NCI-H2107 treated with DMSO at 0.1 percent for 48 hours (cell line): Measurements from ENCODE around the gene CPNE4.

ENCODE experiments used
- DNase-seq: peaks from one replicate; lab custom pipeline; 2025; ENCODE audit not compliant: unreplicated experiment; lab: John Stamatoyannopoulos, UW

CPNE4 gene

DNA sequence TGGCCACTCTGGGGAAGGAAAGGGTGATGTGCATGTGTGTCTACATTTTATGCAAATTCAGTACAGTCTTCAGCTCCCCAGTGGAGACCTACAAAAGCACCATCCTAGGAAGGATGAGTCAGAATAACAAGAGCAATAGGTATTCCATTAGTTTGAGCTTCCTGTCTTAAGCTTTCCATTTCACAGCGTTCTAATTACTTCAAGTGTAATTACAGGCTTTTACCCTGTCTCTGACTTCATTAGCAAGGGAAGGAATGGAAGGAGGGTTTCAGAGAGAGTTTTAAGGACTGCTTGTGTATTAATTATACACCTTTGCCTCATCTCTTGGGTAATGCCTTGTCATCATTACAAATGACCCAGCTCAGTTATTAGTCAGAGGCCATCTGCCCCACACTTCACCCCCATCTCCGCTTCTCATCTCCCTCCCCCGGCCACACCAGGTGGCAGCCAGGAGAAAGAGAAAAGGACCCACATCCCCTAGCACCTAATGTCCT lies 329.2 kb downstream of the CPNE4 start:
- no peak for DNase-seq

DNA sequence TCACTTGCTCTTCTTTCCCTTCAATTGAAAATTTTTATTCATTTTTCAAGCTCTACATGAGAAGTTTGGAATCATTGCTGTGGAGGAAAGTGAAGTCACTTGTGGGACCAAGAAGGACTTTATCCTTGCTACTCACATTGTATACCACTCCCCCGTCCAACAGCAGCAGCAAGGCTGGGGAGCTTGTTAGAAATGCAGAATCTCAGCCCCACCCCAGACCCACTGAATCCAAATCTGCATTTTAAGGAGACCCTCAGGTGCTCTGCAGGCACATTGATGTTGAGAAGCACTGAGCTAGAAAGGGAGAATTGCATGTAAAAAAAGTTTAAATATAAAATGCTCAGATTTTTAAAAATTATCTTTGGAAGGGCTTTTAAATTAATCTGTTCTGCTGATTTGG lies 329.7 kb downstream of the CPNE4 start:
- DNase-seq = no peak

DNA sequence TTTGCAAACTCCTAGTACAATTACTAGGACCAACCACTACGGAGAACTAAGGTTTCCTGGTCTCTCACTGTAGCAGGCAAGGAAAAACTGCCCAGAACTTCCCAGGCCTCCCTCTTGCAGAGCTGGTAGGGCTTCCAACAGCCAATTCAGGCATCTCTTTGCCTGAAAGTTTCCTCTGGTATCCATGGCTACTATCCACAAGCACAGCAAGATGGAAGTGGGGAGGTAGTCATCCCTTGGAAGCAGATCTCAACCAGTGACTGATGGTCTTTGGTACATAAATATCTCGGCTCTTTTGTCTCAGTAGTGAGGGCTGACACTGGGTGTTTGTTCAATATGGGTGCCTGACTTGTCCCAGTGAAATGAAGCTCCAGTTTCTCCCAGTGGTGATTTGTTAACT lies 330.7 kb downstream of the CPNE4 start:
- no peak for DNase-seq

DNA sequence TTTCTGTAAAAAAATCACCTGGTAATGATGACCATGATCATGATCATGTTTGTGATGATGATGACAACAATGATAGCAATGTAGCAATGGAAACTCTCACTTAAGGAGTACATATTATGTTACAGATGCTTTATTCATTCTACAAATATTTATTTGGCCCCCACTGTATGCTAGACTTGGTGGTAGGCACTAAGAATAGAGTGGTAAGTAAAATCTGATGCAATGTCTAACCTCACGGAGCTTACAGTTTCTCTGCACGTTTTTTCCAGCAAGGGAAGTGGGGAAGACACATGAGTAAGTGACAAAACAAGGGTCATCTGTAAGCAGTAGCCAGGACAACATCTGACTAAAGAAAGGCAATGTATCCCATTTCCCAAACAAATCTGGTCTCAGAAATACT lies 332.7 kb downstream of the CPNE4 start:
- no peak for DNase-seq

DNA sequence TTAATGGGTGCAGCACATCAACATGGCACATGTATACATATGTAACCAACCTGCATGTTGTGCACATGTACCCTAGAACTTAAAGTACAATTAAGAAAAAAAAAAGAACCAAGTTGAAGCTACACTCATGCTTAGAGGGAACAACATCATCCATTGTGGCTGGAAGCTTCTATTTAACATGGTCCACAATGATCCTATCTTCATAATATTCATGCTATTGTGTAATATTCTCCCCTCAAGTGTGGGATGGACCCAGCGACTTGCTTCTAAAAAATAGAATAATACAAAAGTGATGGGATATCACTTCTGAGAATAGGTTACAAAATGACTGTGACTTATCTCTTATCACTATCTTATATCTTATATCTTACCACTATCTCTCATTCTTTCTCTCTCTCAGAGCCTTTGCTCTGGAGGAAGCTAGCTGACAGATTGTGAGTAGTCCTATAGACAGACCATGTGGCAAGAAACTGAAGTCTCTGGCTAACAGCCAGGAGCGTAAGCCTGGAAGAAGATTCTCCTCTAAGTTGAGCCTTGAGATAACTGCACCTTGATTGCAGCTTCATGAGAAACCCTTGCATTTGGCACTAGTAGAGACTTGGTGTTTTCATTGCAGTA lies 333.6 kb downstream of the CPNE4 start:
- no peak for DNase-seq

DNA sequence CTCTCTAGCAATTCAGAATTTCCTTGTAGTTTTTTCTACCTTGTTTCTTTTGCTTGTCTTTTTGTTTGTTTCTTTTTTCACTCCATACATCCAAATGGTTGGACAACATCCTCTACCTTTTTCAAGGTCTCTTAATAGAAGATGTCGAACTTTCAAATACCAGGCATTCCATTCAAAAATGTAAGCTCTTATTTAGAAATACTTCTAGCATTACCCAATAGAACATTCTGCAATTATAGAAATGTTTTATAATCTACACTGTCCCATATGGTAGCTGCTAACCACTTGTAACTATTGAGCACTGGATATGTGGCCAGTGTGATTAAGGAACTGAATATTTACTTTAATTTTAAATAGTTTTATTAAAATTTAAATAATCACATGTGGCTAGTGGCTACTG lies 335.8 kb downstream of the CPNE4 start:
- DNase-seq = no peak

DNA sequence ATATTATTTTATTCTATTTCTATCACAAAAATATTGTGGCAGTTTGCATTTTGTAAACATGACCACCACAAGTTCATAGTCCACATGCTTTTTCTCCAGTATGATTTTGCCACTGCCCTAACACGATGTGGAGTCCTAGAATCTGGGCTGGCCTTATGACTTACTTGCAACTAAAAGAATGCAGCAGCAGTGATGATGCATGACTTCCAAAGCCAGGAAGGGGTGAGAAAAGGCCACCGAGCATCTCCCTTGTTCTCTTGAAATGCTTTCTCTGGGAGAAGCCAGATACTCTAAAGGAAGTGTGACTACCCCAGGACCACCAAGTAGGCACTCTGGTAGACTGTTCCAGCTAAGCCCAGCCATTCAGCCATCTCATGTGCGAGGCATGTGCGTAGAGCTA lies 340.4 kb downstream of the CPNE4 start:
- DNase-seq = no peak

DNA sequence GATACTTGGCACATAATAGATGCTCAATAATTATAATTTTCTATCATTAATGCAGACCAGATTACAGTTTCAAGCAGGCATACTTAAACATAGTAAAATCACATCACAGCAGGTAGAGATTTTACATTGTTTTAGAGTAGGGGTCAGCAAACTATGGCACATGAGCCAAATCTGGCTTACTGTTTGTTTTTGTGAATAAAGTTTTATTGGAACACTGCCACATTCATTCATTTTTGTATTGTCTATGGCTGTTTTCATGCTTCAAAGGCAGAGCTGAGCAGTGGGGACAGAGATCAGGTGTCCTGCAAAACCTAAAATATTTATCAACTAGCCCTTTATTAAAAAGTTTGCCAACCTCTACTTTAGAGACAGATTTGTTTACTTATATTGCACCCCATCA lies 342.5 kb downstream of the CPNE4 start:
- DNase-seq = no peak

DNA sequence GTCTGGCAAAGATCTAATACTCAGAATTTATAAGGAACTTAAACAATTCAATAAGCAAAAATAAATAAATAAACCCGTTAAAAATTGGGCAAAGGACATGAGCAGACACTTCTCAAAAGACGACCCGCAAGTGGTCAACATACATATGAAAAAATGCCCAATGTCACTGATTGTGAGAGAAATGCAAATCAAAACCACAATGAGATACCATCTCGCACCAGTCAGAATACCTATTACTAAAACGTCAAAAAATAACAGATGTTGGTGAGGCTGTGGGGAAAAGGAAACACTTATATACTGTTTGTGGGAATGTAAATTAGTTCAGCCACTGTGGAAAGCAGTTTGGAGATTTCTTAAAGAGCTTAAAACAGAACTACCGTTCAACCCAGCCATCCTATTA lies 344.0 kb downstream of the CPNE4 start:
- DNase-seq = no peak

DNA sequence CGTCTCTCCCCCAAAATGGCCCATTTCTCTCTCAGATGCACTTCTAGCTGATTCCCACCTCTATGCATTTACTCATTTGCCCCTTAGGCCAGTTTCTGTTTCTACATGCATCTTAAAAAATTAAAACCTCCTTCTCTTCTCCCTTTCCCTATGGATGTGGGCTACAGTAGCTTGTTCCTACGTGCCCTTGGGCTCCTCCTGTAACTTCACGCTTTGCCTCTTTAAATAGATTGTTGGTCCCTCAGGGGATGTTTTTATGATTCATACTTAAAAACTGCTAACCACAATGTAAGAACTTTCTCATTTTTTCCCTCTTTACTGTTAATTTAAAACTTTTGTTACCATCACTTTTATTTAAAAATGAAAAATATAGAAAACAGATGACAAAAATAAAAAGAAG lies 346.4 kb downstream of the CPNE4 start:
- no peak for DNase-seq

DNA sequence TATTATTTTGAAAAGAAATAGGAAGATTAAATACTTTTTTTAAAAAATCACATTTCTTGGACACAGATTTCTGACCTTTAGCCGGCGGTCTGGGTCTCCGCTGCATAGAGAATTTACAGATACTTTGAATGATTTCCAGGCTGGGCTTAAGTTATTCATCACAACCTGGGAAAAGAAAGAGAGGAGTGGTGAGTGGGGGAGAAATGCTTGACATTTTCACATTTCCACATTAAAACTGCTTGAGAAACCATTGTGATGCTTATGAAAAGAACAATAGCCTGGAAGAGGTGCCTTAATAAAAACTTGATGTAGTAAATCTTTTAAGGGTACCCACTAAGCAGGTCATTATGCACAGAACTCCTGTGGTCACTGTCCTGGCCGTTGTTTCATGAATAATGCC lies 365.2 kb downstream of the CPNE4 start:
- DNase-seq = no peak

DNA sequence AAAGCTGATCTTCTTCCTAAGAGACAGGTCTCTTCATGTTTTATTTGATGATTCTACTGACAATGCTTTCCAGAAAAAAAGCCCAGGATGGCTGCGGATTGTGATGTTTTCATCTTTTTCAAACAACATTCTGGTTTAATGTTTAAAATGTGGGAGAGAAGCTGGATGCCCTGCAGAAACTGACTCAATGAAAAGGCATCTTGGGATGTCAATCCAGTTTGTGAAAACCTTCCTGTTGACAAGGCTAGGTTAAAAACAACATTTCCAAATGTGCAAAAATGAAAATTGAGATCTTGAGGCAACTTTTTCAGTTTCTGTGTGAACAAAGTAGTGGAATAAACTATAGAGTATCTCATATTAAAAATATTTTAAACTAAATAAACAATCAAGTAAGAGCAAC lies 376.0 kb downstream of the CPNE4 start:
- no peak for DNase-seq

DNA sequence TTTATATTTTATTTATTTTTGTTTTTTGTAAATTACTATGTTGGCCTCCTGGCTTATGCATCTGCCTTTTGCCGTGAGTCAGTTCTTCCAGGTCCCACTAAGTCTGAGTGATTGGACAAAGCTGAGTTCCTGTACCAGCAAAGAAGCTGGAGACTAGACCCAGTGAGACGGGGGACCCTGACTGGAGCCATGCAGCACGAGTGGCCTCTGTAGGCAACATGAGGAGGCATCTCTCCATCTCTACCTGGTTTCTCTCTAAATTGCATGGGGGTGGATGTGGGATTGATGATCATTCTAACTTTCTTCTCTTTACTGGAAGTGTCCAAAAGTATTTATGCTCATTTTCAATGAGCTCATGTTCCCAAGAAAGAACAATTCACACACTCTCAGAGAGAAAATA lies 376.7 kb downstream of the CPNE4 start:
- no peak for DNase-seq

DNA sequence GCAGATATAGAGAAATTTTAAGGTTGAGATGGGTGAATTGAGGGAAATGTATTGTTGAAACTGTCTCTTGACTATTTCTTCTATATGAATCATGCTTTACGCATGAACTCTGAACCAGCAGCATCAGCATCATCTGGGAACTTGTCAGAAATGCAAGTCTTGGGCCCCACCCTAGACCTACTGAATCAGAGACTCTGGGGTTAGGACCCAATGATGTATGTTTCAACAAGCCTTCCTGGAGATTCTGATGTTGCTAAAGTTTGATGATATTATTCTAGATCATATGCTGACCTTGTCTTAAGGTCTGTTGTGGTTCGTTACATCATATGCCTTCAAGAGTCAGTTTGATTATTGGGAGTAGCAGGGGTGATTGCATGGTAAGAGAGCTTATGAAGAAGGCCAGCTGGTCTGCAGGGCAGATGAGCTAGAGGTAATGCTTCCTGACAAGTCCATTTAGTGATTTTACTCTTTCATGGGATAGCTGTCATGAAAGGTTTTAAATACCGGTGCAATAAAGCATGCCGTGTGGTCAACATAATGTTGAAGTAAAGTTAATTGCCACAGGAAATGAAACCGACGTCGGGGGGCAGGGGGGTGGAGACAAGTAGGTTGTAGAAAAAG lies 379.6 kb downstream of the CPNE4 start:
- DNase-seq = no peak

DNA sequence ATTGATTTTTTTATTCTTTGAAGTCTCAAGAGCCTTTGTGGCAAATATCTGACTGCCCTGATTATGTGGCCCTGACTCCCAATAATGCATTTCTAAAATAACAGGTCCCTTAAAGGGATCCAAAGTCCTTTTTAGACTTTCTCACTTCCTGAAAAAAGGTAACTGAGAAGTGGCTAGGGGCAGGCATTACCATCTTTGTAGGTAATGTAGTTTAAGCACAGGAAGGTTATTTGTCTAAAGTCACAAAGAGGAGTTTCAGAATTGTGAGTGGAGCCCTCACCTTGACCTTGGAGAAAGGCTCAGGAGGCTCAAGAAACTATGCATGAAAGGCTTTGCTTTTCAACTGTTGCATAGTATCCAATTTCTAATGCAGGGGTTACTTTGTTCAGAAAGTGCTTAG lies 389.2 kb downstream of the CPNE4 start:
- DNase-seq = no peak

DNA sequence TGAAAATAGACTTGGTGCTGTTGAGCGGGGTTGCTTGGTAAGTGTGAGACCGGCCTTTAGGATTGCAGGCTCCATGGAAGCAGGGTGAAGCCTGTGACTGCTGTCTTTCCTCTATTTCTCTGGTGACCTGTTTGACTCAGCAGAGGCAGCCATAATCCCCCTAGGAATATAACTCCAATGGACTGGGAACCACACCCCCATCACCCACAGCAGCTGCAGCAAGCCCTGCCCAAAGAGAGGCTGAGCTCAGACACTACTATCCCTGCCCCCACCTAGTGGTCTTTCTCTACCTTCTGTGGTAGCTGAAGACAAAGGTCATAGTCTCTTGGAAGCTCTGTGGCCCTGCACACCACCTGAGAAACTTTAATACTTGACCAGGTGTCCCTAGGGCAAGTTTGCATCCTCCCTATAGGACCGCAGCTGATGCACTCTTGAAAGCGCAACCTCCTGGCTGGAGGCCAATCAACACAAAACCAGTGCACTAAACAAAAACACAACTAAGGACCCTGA lies 398.5 kb downstream of the CPNE4 start:
- no peak for DNase-seq

DNA sequence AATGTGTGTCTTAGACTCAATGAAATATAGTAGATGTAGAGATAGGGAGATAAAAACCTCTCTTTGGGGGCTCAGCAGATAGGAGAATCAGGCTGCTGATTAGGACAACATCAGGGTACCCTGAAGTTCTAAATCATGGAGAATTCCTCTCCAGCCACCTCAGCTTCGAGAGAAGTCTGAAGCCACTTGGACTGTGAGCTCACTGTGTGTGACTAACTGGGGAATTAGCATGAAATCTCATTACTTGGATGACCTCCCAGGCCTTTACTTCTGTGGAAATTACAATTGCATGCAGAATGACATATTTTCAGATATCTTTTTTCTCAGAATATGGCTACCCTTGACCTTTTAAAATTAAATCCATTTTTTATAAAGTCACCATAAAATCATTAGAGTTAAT lies 404.0 kb downstream of the CPNE4 start:
- no peak for DNase-seq

DNA sequence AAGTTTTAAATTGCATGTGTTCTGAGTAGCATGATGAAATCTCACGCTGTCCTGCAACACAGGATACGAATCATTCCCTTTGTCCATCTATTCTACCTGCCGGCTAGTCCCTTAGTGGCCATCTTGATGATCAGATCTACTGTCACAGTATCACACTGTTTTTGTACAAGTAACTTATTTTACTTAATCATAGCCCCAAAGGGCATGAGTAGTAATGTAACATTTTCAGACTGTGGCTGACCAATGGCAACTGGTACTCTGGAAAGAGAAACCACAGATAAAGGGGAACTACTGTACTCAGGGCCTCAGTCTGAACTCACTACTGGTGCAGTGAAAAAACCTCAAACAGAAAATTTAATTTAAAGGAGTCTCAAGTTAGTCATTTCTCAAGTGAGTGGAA lies 404.7 kb downstream of the CPNE4 start:
- no peak for DNase-seq

DNA sequence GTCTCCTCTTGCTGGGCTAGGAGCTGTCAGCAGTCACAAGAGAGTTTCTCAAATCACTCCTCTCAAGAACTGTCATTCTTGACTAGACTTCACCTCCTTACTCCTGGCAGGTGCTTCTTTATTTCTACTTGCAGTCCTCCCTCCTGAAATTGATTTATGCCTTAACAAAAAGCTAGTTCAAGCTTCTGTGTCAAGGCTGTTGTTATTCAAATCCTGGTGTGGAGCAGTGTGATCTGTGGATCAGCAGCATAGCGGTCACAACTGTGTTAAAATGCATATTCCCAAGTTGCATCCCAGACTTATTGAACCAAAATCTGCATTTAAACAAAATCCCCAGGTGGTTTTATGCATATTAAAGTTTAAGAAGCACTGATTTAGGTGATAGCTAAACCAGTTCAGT lies 411.4 kb downstream of the CPNE4 start:
- no peak for DNase-seq

DNA sequence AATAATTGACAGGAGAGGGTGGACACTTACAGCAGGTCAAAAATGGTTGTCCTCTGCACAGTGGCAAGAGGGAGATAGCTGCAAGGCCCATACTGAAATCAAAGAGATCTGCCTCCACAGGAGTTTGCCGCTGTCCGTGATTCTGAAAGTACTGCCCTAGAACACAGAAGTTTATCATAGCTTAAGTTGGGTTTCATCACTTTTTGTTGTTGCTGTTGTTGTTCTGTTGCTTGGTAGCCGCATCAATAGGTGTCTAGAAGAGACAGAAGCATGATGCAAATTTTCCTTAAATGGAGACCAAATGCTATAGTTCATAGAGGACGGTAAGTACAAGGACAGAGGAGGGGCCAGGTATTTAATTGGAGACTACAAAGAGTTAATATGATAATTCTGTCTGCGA lies 412.1 kb downstream of the CPNE4 start:
- no peak for DNase-seq

DNA sequence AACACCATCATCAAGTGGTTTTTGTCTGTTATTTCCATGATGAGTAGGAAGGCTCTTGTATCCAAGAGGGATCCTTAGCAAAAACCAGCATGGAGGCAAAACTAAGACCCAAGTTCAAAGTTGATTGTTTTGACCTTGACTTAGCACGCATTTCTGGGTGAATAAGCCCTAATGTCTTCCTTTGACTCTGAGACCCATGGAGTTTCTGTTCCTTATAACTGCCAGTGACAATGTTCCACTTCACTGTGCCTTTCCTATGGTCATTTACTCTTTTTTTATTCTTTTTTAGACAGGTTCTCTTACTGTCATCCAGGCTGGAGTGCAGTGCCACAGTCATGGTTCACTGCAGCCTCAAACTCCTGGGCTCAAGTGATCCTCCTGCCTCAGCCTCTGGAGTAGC lies 413.8 kb downstream of the CPNE4 start:
- DNase-seq = no peak

DNA sequence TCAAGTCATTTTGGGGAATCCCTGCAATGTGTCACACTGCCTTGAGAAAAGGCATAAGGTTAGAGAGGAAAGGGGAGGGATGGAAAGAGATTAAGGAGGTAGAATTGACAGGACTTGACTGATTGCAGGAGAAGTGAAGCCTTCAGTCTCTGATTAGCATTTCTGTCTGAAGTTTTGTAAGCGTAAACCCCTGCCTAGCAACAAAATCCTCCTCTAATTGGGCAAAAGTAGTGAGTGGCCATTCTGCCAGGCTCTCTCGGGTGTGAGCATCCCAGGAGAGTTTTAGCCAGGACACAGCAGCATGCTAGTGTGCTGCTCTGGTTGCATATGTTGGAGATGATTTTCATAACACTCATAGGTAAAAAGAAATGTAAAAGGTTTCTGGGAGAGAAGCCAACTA lies 415.0 kb downstream of the CPNE4 start:
- no peak for DNase-seq

DNA sequence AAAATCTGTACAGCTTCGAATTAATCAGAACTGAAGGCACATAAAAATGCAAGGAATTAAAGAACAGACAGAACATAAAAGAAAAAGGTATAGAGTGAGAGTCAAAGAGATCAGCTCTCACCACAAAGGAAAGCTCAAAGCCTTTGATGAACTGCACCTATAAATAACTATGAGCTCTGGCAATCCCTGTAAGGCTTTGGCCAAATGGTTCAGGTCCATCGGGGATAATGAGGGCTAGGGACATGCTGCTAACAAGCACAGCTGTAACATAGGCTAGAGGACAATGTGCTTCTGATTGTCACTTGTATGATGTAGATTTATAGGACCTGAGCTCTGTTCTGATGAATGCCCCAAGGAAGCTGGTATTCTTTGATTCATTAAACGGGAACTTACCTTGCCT lies 418.1 kb downstream of the CPNE4 start:
- DNase-seq = no peak
